Trophoblast cell (in vitro differentiated cells and primary cell): Measurements from ENCODE around the gene CPEB3.
A peak's percentile ranks its signal among the peaks of the same experiment; 100 is the strongest.

Experiments
- DNase-seq, 2 donors: peaks; one replicate each; pipeline ENCODE4 v3.0.0-alpha.2; 2016
- H2AFZ ChIP-seq: 2 replicates; pipeline ENCODE4 v1.6.1; 2013; ENCODE audit warnings: low read length, moderate library complexity, mild to moderate bottlenecking; ENCODE audit not compliant: insufficient read depth, poor library complexity
- H2AK5ac ChIP-seq: 2 replicates; pipeline ENCODE4 v1.6.1; 2013; ENCODE audit warnings: mild to moderate bottlenecking, low read length
- H2BK120ac ChIP-seq: 2 replicates; pipeline ENCODE4 v1.6.1; 2013; ENCODE audit warnings: low read length, mild to moderate bottlenecking, moderate library complexity; ENCODE audit not compliant: insufficient read depth, poor library complexity
- H2BK12ac ChIP-seq: 2 replicates; pipeline ENCODE4 v1.6.1; 2013; ENCODE audit warnings: mild to moderate bottlenecking, low read length, moderate library complexity
- H2BK5ac ChIP-seq: 2 replicates; pipeline ENCODE4 v1.6.1; 2013; ENCODE audit warnings: low read length, low read depth, moderate library complexity, mild to moderate bottlenecking; ENCODE audit not compliant: poor library complexity
- H3K14ac ChIP-seq: 2 replicates; pipeline ENCODE4 v1.6.1; 2013; ENCODE audit warnings: mild to moderate bottlenecking, low read length
- H3K18ac ChIP-seq: 2 replicates; pipeline ENCODE4 v1.6.1; 2013; ENCODE audit warnings: mild to moderate bottlenecking, low read length
- H3K23ac ChIP-seq: 2 replicates; pipeline ENCODE4 v1.6.1; 2013; ENCODE audit warnings: low read length
- H3K27ac ChIP-seq: 2 replicates; pipeline ENCODE4 v1.5.1; 2013; ENCODE audit warnings: low read depth, mild to moderate bottlenecking, inconsistent platforms, low read length, moderate library complexity
- H3K27me3 ChIP-seq: 2 replicates; pipeline ENCODE4 v1.6.1; 2013; ENCODE audit warnings: inconsistent platforms, mild to moderate bottlenecking, low read length, moderate library complexity; ENCODE audit not compliant: insufficient read depth
- H3K36me3 ChIP-seq, 2 experiments: 1 replicate in 1 of 2; 2 replicates in 1 of 2; pipeline ENCODE4 v1.6.1; 2013; ENCODE audit warnings: low read length in 2 of 2, mild to moderate bottlenecking in 2 of 2, moderate library complexity in 1 of 2; ENCODE audit not compliant: insufficient read depth in 2 of 2, control insufficient read depth in 1 of 2
- H3K4ac ChIP-seq: 2 replicates; pipeline ENCODE4 v1.6.1; 2013; ENCODE audit warnings: low read depth, mild to moderate bottlenecking, low read length, moderate library complexity
- H3K4me1 ChIP-seq, 2 experiments: 1 replicate in 1 of 2; 2 replicates in 1 of 2; pipeline ENCODE4 v1.6.1; 2013; ENCODE audit warnings: low read length in 2 of 2, mild to moderate bottlenecking in 2 of 2, moderate library complexity in 1 of 2; ENCODE audit not compliant: insufficient read depth in 2 of 2, control insufficient read depth in 1 of 2
- H3K4me2 ChIP-seq: 2 replicates; pipeline ENCODE4 v1.6.1; 2013; ENCODE audit warnings: inconsistent platforms, mild to moderate bottlenecking, low read length, moderate library complexity
- H3K4me3 ChIP-seq: 2 replicates; pipeline ENCODE4 v1.5.1; 2013; ENCODE audit warnings: mild to moderate bottlenecking, low read depth, low read length, inconsistent platforms
- H3K79me1 ChIP-seq: one replicate; pipeline ENCODE4 v1.6.1; 2013; ENCODE audit warnings: low read length
- H3K79me2 ChIP-seq: 2 replicates; pipeline ENCODE4 v1.6.1; 2013; ENCODE audit warnings: low read length, mild to moderate bottlenecking; ENCODE audit not compliant: control insufficient read depth, insufficient read depth, poor library complexity
- H3K9ac ChIP-seq: 2 replicates; pipeline ENCODE4 v1.6.1; 2013; ENCODE audit warnings: mild to moderate bottlenecking, low read length
- H3K9me3 ChIP-seq: 2 replicates; pipeline ENCODE4 v1.6.1; 2013; ENCODE audit warnings: low read depth, mild to moderate bottlenecking, control low read depth, inconsistent platforms, low read length; ENCODE audit not compliant: insufficient read depth
- H4K12ac ChIP-seq: 2 replicates; pipeline ENCODE4 v1.6.1; 2013; ENCODE audit warnings: low read depth, mild to moderate bottlenecking, low read length, moderate library complexity
- H4K8ac ChIP-seq: 2 replicates; pipeline ENCODE4 v1.6.1; 2013; ENCODE audit warnings: low read depth, mild to moderate bottlenecking, low read length, moderate library complexity
- H4K91ac ChIP-seq: one replicate; pipeline ENCODE4 v1.6.1; 2013; ENCODE audit warnings: low read depth, mild to moderate bottlenecking, low read length, moderate library complexity
- WGBS: extraction: QIAGEN DNeasy Blood & Tissue Kit; methylation state at CpG from one replicate; pipeline ENCODE4 v1.1.7; 2013; ENCODE audit warnings: missing lambda C conversion rate; ENCODE audit not compliant: insufficient read length, insufficient coverage; ENCODE audit errors: extremely low coverage; 5-methylcytosine and 5-hydroxymethylcytosine counted together

The CPEB3 gene

DNA sequence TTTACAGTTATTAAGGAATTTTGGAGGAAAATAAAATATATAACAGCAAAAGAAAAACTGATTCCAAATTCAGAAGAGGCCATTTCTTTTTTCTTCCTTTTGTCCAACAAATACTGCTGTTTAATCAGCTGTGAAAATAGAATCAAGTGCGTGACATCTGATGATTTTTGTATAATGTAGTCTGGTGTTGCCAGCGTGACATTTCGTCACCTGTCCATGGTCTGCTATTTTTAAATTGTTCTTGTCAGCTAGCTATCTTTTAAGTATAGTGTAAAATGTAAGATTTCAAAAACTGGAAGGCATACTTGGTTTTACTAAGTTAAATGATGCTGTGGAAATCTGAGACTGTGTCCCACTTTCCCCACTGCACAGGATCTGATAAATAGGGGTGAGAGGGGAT is 105.9 kb downstream of the CPEB3 start:
- no CpG with 5 or more reads among the region's 3 CpGs for WGBS

DNA sequence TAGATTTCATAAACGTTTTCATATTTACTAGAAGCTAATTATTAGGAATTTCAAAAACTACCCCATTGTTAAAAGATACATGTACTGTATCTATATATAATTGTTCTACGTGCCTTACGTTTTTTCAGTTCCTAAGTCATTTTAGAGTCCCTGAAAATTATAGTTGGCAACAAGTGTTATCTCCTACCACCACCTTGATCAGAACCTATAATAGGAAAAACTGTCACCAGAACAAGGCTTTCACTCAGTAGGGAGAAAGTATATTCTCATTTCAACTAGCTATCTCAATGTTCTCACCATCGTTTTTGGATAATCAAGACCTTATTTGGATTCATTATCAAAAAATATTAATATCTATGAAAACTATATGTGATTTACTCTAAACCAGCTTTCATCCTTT is 107.7 kb downstream of the CPEB3 start:
- no peaks in the 10 kb centered on the region for H3K9me3 ChIP-seq
- no peak overlapping the region for H4K12ac ChIP-seq
- no peak overlapping the region for H3K4ac ChIP-seq
- no peak overlapping the region for H3K23ac ChIP-seq
- H3K9ac ChIP-seq = no peak overlapping the region
- H4K91ac ChIP-seq = no peak overlapping the region
- no CpG with 5 or more reads among the region's 4 CpGs for WGBS
- DNase-seq = no peak
- H3K4me2 ChIP-seq = no peak overlapping the region
- no peak overlapping the region for H2BK120ac ChIP-seq
- H3K18ac ChIP-seq = no peak overlapping the region
- no peak overlapping the region for H2AFZ ChIP-seq
- no peaks in the 10 kb centered on the region for H3K27me3 ChIP-seq
- no peaks in the 10 kb centered on the region for H3K36me3 ChIP-seq
- no peak overlapping the region for H2BK5ac ChIP-seq
- no peaks in the 10 kb centered on the region for H3K79me1 ChIP-seq
- no peak overlapping the region for H3K14ac ChIP-seq
- H3K79me2 ChIP-seq = no peaks in the 10 kb centered on the region
- H2AK5ac ChIP-seq = no peak overlapping the region
- no peak overlapping the region for H2BK12ac ChIP-seq
- H3K27ac ChIP-seq = no peak overlapping the region
- no peaks in the 10 kb centered on the region for H3K4me1 ChIP-seq
- H4K8ac ChIP-seq = no peak overlapping the region
- H3K4me3 ChIP-seq = no peak overlapping the region

More for the DNA sequence above, 105.9 kb downstream of the CPEB3 start:
- no peaks in the 10 kb centered on the region for H3K9me3 ChIP-seq
- H3K27me3 ChIP-seq = no peaks in the 10 kb centered on the region
- H3K27ac ChIP-seq = no peak overlapping the region
- H4K12ac ChIP-seq = no peak overlapping the region
- no peak overlapping the region for H3K4ac ChIP-seq
- H3K4me3 ChIP-seq = no peak overlapping the region
- H2AFZ ChIP-seq = no peak overlapping the region
- no peak overlapping the region for H2BK5ac ChIP-seq
- no peaks in the 10 kb centered on the region for H3K79me1 ChIP-seq
- H4K91ac ChIP-seq = no peak overlapping the region
- no peak overlapping the region for H3K9ac ChIP-seq
- H2AK5ac ChIP-seq = no peak overlapping the region
- H3K18ac ChIP-seq = no peak overlapping the region
- no peak overlapping the region for H2BK12ac ChIP-seq
- H2BK120ac ChIP-seq = no peak overlapping the region
- H3K4me2 ChIP-seq = no peak overlapping the region
- no peaks in the 10 kb centered on the region for H3K4me1 ChIP-seq
- no peaks in the 10 kb centered on the region for H3K79me2 ChIP-seq
- no peak for DNase-seq
- no peak overlapping the region for H3K14ac ChIP-seq
- no peak overlapping the region for H4K8ac ChIP-seq
- H3K23ac ChIP-seq = no peak overlapping the region
- no peaks in the 10 kb centered on the region for H3K36me3 ChIP-seq

DNA sequence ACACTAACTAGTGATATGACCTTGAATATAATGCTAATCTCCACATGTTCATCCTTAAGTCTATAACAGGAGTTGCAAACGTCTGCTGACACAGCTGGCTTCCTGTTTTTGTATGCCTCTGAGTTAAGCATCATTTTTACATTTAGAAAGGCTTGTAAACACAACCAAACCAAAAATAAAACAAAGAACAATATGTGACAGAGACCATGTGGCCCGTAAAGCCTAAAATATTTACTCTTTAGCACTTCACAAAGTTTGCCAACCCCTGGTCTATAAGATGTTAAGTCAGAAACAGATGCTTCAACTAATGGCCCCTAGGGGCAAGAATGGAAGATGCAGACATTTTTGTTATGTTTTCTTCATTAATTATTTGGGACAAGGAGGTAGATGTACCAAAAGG is 109.3 kb downstream of the CPEB3 start:
- H3K4me2 ChIP-seq = no peak overlapping the region
- no peak overlapping the region for H2AK5ac ChIP-seq
- H3K9ac ChIP-seq = no peak overlapping the region
- no peaks in the 10 kb centered on the region for H3K79me2 ChIP-seq
- H2BK12ac ChIP-seq = no peak overlapping the region
- H3K9me3 ChIP-seq = no peaks in the 10 kb centered on the region
- no peak overlapping the region for H3K4ac ChIP-seq
- H3K4me1 ChIP-seq = no peaks in the 10 kb centered on the region
- no peak overlapping the region for H3K18ac ChIP-seq
- H3K14ac ChIP-seq = no peak overlapping the region
- no peaks in the 10 kb centered on the region for H3K79me1 ChIP-seq
- no peaks in the 10 kb centered on the region for H3K27me3 ChIP-seq
- no peak overlapping the region for H3K4me3 ChIP-seq
- H2AFZ ChIP-seq = no peak overlapping the region
- no peaks in the 10 kb centered on the region for H3K36me3 ChIP-seq
- no peak overlapping the region for H4K91ac ChIP-seq
- H3K27ac ChIP-seq = no peak overlapping the region
- WGBS = no CpG with 5 or more reads among the region's 2 CpGs
- peak in 1 of 2 donors; percentile 26 for DNase-seq
- H3K23ac ChIP-seq = no peak overlapping the region
- no peak overlapping the region for H2BK120ac ChIP-seq
- no peak overlapping the region for H4K8ac ChIP-seq
- H2BK5ac ChIP-seq = no peak overlapping the region
- no peak overlapping the region for H4K12ac ChIP-seq

GRCh38 chr10:92180399-92180798 is 110.5 kb downstream of the CPEB3 start:
- WGBS = no CpG with 5 or more reads among the region's 1 CpG
- no peaks in the 10 kb centered on the region for H3K9me3 ChIP-seq
- H3K23ac ChIP-seq = no peak overlapping the region

More at GRCh38 chr10:92180399-92180798, 110.5 kb downstream of the CPEB3 start:
- H3K14ac ChIP-seq = no peak overlapping the region
- no peak overlapping the region for H3K4ac ChIP-seq
- no peaks in the 10 kb centered on the region for H3K36me3 ChIP-seq
- H3K4me3 ChIP-seq = no peak overlapping the region
- no peaks in the 10 kb centered on the region for H3K79me2 ChIP-seq
- H3K27ac ChIP-seq = no peak overlapping the region
- H3K4me2 ChIP-seq = no peak overlapping the region
- H3K79me1 ChIP-seq = no peaks in the 10 kb centered on the region
- no peak overlapping the region for H4K91ac ChIP-seq
- H4K8ac ChIP-seq = no peak overlapping the region
- H3K27me3 ChIP-seq = no peaks in the 10 kb centered on the region
- H3K4me1 ChIP-seq = no peaks in the 10 kb centered on the region
- H2BK12ac ChIP-seq = no peak overlapping the region
- H2AK5ac ChIP-seq = no peak overlapping the region
- no peak overlapping the region for H4K12ac ChIP-seq
- H2BK120ac ChIP-seq = no peak overlapping the region
- H3K9ac ChIP-seq = no peak overlapping the region
- H3K18ac ChIP-seq = no peak overlapping the region
- H2AFZ ChIP-seq = no peak overlapping the region
- DNase-seq = no peak
- no peak overlapping the region for H2BK5ac ChIP-seq
